Urinary bladder (tissue), 4 donors: ENCODE measurements around the gene FAM222A. TPM values are rescaled to one million over a fixed set of nuclear protein-coding genes. Genes with fewer than 3 reads are reported as not detected.

ENCODE experiments used
- DNase-seq: peaks from one replicate; pipeline ENCODE4 v3.0.0-alpha.2; 2015; ENCODE audit errors: extremely low spot score
- H3K27ac ChIP-seq: one replicate; pipeline ENCODE4 v1.5.1; 2013; ENCODE audit warnings: low read depth, mild to moderate bottlenecking, moderate library complexity
- H3K36me3 ChIP-seq: one replicate; pipeline ENCODE4 v1.6.1; 2013; ENCODE audit warnings: mild to moderate bottlenecking, moderate library complexity; ENCODE audit not compliant: insufficient read depth
- H3K4me1 ChIP-seq: one replicate; pipeline ENCODE4 v1.6.1; 2013; ENCODE audit warnings: mild to moderate bottlenecking, moderate library complexity; ENCODE audit not compliant: insufficient read depth
- H3K4me3 ChIP-seq: one replicate; pipeline ENCODE4 v1.5.1; 2013; ENCODE audit warnings: low read depth, low read length
- whole genome bisulfite sequencing: extraction: QIAGEN DNeasy Blood & Tissue Kit; methylation state at CpG from one replicate; pipeline ENCODE4 v1.1.7; 2013; 5-methylcytosine and 5-hydroxymethylcytosine counted together
- polyA plus RNA-seq: library from polyadenylated mRNA; stranded (reverse); fragments of 200-250 nt; gene quantifications from one replicate; pipeline ENCODE4 v1.2.3, GENCODE V29; 2013
- total RNA-seq: library from RNA; depleted of rRNA; stranded (reverse); fragments of >200 nt; gene quantifications from one replicate; pipeline ENCODE4 v1.2.3, GENCODE V29; 2014
- donor health status: healthy with polysubstance abuse.
- donor health status: healthy.

The FAM222A gene
- total and polyA plus RNA-seq, 2 donors = 1.2 TPM

GRCh38 chr12:109752117-109753053, 38.8 kb downstream of the FAM222A start:
- WGBS = 87% methylated on average over 6 of the region's 6 CpGs
- DNase-seq = no peak
- H3K36me3 ChIP-seq = no peaks in the 10 kb centered on the region

GRCh38 chr12:109753054-109753401, 39.4 kb downstream of the FAM222A start:
- H3K4me1 ChIP-seq = no peaks in the 10 kb centered on the region
- no peak overlapping the region for H3K27ac ChIP-seq
- no peak overlapping the region for H3K4me3 ChIP-seq
- DNase-seq = no peak
- WGBS = 79% methylated on average over 5 of the region's 5 CpGs
- H3K36me3 ChIP-seq = no peaks in the 10 kb centered on the region

More at GRCh38 chr12:109752117-109753053, 38.8 kb downstream of the FAM222A start:
- Histone ChIP-seq H3K27ac (no peak overlapping the region), H3K4me3 (no peak overlapping the region), H3K4me1 (no peaks in the 10 kb centered on the region)

- H3K27ac ChIP-seq = no peak overlapping the region
Measured at GRCh38 chr12:109753959-109754358, 40.3 kb downstream of the FAM222A start.

GRCh38 chr12:109756457-109756856, 42.8 kb downstream of the FAM222A start:
- WGBS = 97% methylated on average over 1 of the region's 1 CpG
- H3K27ac ChIP-seq = no peak overlapping the region
- no peak overlapping the region for H3K4me3 ChIP-seq
- H3K4me1 ChIP-seq = no peaks in the 10 kb centered on the region
- no peaks in the 10 kb centered on the region for H3K36me3 ChIP-seq
- no peak for DNase-seq

More at GRCh38 chr12:109753959-109754358, 40.3 kb downstream of the FAM222A start:
- no peak for DNase-seq
- no peaks in the 10 kb centered on the region for H3K36me3 ChIP-seq
- 47% methylated on average over 2 of the region's 2 CpGs for WGBS
- no peaks in the 10 kb centered on the region for H3K4me1 ChIP-seq
- no peak overlapping the region for H3K4me3 ChIP-seq

GRCh38 chr12:109757671-109758265, 44.1 kb downstream of the FAM222A start:
- no peaks in the 10 kb centered on the region for H3K36me3 ChIP-seq
- no peak overlapping the region for H3K27ac ChIP-seq
- no peaks in the 10 kb centered on the region for H3K4me1 ChIP-seq
- DNase-seq = no peak
- 87% methylated on average over 11 of the region's 11 CpGs for WGBS
- H3K4me3 ChIP-seq = no peak overlapping the region

GRCh38 chr12:109758426-109759420, 45.1 kb downstream of the FAM222A start:
- no peak for DNase-seq
- no peaks in the 10 kb centered on the region for H3K4me1 ChIP-seq

GRCh38 chr12:109759595-109759994, 46.0 kb downstream of the FAM222A start:
- WGBS = 69% methylated on average over 13 of the region's 13 CpGs
- H3K36me3 ChIP-seq = no peaks in the 10 kb centered on the region
- no peaks in the 10 kb centered on the region for H3K4me1 ChIP-seq
- no peak for DNase-seq
- no peak overlapping the region for H3K4me3 ChIP-seq
- no peak overlapping the region for H3K27ac ChIP-seq

More at GRCh38 chr12:109758426-109759420, 45.1 kb downstream of the FAM222A start:
- 74% methylated on average over 15 of the region's 15 CpGs for WGBS
- Histone ChIP-seq H3K27ac (no peak overlapping the region), H3K4me3 (no peak overlapping the region), H3K36me3 (no peaks in the 10 kb centered on the region)

- DNase-seq = no peak
- no peaks in the 10 kb centered on the region for H3K36me3 ChIP-seq
- no peak overlapping the region for H3K27ac ChIP-seq
- no peaks in the 10 kb centered on the region for H3K4me1 ChIP-seq
- no peak overlapping the region for H3K4me3 ChIP-seq
- 85% methylated on average over 18 of the region's 18 CpGs for WGBS
Measured at GRCh38 chr12:109760031-109760929, 46.7 kb downstream of the FAM222A start.

GRCh38 chr12:109760930-109761921, 47.6 kb downstream of the FAM222A start:
- Histone ChIP-seq H3K4me1 (no peaks in the 10 kb centered on the region), H3K4me3 (no peak overlapping the region), H3K36me3 (no peaks in the 10 kb centered on the region), H3K27ac (no peak overlapping the region)
- no peak for DNase-seq
- 72% methylated on average over 16 of the region's 16 CpGs for WGBS

GRCh38 chr12:109762071-109762672, 48.5 kb downstream of the FAM222A start:
- H3K4me3 ChIP-seq = no peak overlapping the region
- 90% methylated on average over 12 of the region's 12 CpGs for WGBS

GRCh38 chr12:109762673-109763191, 49.1 kb downstream of the FAM222A start:
- 70% methylated on average over 2 of the region's 2 CpGs for WGBS
- Histone ChIP-seq H3K36me3 (no peaks in the 10 kb centered on the region), H3K27ac (no peak overlapping the region), H3K4me3 (no peak overlapping the region), H3K4me1 (no peaks in the 10 kb centered on the region)
- DNase-seq = no peak

More at GRCh38 chr12:109762071-109762672, 48.5 kb downstream of the FAM222A start:
- no peak for DNase-seq
- H3K36me3 ChIP-seq = no peaks in the 10 kb centered on the region
- no peak overlapping the region for H3K27ac ChIP-seq
- no peaks in the 10 kb centered on the region for H3K4me1 ChIP-seq
